ENCODE data around the gene SRD5A3.

The SRD5A3 gene

DNA sequence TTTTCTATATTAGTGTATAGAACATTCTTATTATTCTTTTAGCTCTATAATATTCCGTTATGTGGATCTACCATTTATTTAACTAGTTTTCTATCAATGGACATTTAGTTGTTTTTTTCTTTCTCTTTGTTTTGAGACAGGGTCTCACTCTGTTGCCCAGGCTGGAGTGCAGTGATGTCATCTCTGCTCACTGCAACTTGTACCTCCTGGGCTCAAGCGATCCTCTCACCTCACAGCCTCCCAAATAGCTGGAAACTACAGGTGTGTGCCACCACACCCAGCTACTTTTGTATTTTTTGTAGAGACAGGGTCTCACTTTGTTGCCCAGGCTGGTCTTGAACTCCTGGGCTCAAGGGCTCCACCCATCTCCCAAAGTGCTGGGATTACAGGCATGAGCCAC, 60.5 kb downstream of the SRD5A3 start:
- no peaks in the 10 kb centered on the region for H3K9me3 Mint-ChIP-seq
- no peak for DNase-seq
- peaks cover 44% of the 10 kb centered on the region for H3K36me3 Mint-ChIP-seq (ENCODE audit: low read depth)
- no peaks in the 10 kb centered on the region for H3K27me3 Mint-ChIP-seq (ENCODE audit: low read depth, poor library complexity)
- peaks cover 22% of the 10 kb centered on the region for H3K4me1 Mint-ChIP-seq
- TF ChIP-seq, protein P1, sequence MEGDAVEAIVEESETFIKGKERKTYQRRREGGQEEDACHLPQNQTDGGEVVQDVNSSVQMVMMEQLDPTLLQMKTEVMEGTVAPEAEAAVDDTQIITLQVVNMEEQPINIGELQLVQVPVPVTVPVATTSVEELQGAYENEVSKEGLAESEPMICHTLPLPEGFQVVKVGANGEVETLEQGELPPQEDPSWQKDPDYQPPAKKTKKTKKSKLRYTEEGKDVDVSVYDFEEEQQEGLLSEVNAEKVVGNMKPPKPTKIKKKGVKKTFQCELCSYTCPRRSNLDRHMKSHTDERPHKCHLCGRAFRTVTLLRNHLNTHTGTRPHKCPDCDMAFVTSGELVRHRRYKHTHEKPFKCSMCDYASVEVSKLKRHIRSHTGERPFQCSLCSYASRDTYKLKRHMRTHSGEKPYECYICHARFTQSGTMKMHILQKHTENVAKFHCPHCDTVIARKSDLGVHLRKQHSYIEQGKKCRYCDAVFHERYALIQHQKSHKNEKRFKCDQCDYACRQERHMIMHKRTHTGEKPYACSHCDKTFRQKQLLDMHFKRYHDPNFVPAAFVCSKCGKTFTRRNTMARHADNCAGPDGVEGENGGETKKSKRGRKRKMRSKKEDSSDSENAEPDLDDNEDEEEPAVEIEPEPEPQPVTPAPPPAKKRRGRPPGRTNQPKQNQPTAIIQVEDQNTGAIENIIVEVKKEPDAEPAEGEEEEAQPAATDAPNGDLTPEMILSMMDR (IDR thresholded peaks at IDR 0.05), result no peak
- no peak overlapping the region for H3K4me3 Mint-ChIP-seq
- H3K27ac Mint-ChIP-seq, result no peak overlapping the region

DNA sequence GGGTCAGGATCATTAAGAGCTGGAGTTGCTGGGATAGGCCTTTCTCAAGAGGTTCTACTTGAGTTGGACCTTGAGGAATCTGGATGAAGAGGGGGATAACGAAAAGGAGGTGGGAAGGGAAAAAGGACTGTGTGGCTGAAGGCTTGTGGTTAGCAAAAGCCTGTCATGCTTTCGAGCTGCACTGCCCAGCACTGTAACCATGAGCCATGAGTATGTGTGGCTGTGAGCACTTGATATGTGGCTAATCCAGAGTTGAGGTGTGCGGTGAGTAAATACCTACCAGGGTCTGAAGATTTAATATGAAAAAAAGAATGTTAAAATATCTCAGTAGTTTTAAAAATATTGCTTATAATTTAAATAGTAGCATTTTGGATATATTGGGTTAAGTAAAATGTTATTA, 61.1 kb downstream of the SRD5A3 start:
- DNase-seq, result no peak
- Mint-ChIP-seq H3K9me3 (no peaks in the 10 kb centered on the region), H3K36me3 (ENCODE audit: low read depth) (peaks cover 49% of the 10 kb centered on the region), H3K27ac (peak overlapping the region; percentile 74), H3K4me3 (no peak overlapping the region), H3K4me1 (peaks cover 27% of the 10 kb centered on the region), H3K27me3 (ENCODE audit: low read depth, poor library complexity) (no peaks in the 10 kb centered on the region)
- TF ChIP-seq, protein P1 (IDR thresholded peaks at IDR 0.05), result no peak

DNA sequence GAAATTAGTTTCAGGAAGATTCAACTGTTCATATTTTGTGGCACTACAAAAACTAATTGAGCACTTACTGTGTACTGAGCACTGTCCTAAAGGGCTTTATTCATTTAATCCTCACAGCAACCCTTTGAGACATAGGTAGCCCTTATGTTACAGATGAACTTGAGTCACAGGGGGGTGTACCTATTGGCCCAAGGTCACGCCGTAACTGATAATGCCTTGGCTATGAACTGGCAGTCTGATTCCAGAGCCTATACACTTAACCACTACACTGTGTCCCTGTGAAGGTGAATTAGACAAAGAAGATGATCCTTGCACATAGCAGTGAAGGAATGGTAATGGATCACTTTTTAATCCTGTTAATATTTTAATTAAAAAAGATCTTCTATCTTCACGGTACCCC, 61.7 kb downstream of the SRD5A3 start:
- H3K9me3 Mint-ChIP-seq, result no peaks in the 10 kb centered on the region
- TF ChIP-seq, protein P1 (IDR thresholded peaks at IDR 0.05), result no peak
- H3K36me3 Mint-ChIP-seq (ENCODE audit: low read depth), result peaks cover 49% of the 10 kb centered on the region
- DNase-seq, result no peak
- peaks cover 27% of the 10 kb centered on the region for H3K4me1 Mint-ChIP-seq
- H3K27ac Mint-ChIP-seq, result no peak overlapping the region
- no peak overlapping the region for H3K4me3 Mint-ChIP-seq
- no peaks in the 10 kb centered on the region for H3K27me3 Mint-ChIP-seq (ENCODE audit: low read depth, poor library complexity)

DNA sequence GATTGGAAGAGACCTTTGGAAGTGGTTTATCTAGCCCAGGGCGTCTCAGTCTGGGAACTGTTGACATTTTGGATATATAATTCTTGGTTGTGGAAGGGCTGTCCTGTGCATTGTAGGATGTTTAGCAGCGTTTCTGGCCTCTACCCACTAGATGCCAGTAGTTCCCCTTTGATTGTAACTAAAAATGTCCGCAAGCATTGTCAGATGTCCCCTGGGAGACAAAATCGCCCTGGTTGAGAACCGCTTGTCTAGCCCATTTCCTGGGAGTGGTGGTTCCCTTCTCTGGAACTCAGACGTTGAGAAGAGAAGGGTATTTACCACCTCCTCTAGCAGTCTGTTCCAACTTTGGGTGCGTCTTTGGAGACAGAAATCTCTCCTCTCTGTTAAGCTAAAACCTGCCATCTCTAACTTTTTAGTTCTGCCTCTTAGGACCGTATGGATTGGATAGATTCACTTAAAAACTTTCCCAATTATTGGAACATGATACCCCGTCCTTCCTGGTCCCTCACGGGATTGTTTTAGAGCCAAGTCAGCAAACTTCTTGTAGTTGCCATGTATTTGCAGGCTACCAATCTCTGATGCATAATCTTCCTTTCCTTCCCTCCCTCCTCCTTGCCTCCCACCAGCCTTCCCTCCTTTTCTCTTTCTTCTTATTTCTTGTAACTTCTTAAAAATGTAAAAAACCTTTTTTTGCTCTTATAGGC, 63.6 kb downstream of the SRD5A3 start:
- H3K4me1 Mint-ChIP-seq, result peaks cover 27% of the 10 kb centered on the region
- H3K9me3 Mint-ChIP-seq, result no peaks in the 10 kb centered on the region
- H3K4me3 Mint-ChIP-seq, result no peak overlapping the region
- no peaks in the 10 kb centered on the region for H3K27me3 Mint-ChIP-seq (ENCODE audit: low read depth, poor library complexity)
- DNase-seq, result no peak
- peak overlapping the region; percentile 62 for H3K27ac Mint-ChIP-seq
- TF ChIP-seq, protein P1 (IDR thresholded peaks at IDR 0.05), result peak; percentile 13
- H3K36me3 Mint-ChIP-seq (ENCODE audit: low read depth), result peaks cover 35% of the 10 kb centered on the region

DNA sequence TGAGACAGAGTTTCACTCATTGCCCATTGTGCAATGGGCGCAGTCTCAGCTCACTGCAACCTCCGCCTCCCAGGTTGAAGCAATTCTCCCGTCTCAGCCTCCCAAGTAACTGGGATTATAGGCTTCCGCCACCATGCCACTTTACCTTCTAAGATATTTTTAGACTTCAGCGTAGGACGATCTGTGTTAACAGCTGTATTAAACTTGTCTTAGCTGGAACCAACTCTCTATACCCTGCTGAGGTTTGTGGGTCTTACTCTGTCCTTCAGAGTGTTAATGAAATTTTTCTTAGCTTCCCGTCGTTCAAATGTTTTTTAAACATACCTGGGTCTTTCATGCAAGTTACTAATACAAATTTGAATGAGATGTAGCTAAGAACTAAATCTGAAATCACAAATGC, 64.4 kb downstream of the SRD5A3 start:
- Mint-ChIP-seq H3K4me3 (no peak overlapping the region), H3K36me3 (ENCODE audit: low read depth) (peaks cover 34% of the 10 kb centered on the region), H3K4me1 (peaks cover 27% of the 10 kb centered on the region), H3K27me3 (ENCODE audit: low read depth, poor library complexity) (no peaks in the 10 kb centered on the region), H3K9me3 (no peaks in the 10 kb centered on the region), H3K27ac (no peak overlapping the region)
- TF ChIP-seq, protein P1 (IDR thresholded peaks at IDR 0.05), result no peak
- no peak for DNase-seq

DNA sequence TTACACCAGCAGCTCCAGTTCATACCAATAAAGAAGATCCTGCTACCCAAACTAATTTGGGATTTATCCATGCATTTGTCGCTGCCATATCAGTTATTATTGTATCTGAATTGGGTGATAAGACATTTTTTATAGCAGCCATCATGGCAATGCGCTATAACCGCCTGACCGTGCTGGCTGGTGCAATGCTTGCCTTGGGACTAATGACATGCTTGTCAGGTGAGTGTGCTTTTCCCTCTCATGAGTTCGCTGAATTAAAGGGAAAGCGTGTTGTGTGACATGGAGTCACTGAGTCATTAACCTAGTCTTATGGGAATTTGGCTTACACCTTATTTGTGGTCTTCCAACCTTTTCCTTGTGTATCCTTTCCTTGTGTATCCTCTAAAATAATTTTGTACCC, 65.6 kb downstream of the SRD5A3 start:
- Mint-ChIP-seq H3K4me1 (peaks cover 27% of the 10 kb centered on the region), H3K4me3 (no peak overlapping the region), H3K27ac (peak overlapping the region; percentile 50), H3K9me3 (no peaks in the 10 kb centered on the region), H3K36me3 (ENCODE audit: low read depth) (peaks cover 27% of the 10 kb centered on the region), H3K27me3 (ENCODE audit: low read depth, poor library complexity) (no peaks in the 10 kb centered on the region)
- TF ChIP-seq, protein P1 (IDR thresholded peaks at IDR 0.05), result no peak
- no peak for DNase-seq

Measured in nephron progenitor cell (in vitro differentiated cells).